ENCODE data around the gene TXNDC15. TPM values are rescaled to one million over a fixed set of nuclear protein-coding genes. Genes with fewer than 3 reads are reported as not detected.

Gene TXNDC15
- total and polyA plus RNA-seq, 2 of the 13 experiments (the other 11 are each of a cell fraction or from before 2014, with no cell fraction given) = 22.2 to 49.9 TPM

DNA sequence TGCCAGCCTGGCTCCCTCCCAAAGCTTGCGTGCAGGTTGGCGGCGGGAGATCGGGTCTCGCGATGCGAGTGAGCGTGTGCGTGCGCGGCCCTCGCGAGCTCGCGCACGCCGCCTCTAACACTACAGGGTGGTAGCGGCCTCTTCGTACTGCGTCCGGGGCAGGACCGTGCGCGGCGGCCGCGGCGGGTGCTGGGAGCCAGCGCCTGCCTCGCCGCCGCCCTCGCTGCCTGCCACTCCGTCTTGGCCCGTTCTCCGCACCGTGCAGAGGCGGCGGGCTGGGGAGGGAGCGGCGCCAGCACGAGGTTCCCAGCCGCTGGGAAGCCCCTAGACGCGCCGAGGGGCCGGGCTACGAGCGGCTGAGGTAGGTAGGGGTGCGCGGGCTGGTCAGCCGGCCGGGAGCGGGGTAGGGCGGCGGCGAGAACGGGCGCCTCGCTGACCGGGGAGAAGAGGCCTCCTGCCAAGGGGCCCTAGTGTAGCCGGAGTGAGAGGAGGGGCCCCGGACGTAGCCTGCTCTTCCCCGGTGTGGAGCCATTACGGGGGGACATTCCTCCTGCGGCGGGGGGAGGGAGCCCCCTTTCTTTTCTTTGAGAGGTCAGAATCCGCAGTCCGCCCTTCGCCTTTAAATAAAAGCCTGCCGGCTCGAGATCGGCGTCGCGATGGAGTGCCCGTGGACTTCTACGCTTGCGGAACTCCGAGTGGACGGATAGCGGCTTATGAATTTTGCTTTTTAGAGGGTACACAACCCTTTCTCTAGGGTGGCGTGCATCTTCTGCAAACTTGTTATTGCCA lies 28.1 kb upstream of the TXNDC15 start, which contains the start of gene C5orf24 (continued):
- TF ChIP-seq, protein P1, sequence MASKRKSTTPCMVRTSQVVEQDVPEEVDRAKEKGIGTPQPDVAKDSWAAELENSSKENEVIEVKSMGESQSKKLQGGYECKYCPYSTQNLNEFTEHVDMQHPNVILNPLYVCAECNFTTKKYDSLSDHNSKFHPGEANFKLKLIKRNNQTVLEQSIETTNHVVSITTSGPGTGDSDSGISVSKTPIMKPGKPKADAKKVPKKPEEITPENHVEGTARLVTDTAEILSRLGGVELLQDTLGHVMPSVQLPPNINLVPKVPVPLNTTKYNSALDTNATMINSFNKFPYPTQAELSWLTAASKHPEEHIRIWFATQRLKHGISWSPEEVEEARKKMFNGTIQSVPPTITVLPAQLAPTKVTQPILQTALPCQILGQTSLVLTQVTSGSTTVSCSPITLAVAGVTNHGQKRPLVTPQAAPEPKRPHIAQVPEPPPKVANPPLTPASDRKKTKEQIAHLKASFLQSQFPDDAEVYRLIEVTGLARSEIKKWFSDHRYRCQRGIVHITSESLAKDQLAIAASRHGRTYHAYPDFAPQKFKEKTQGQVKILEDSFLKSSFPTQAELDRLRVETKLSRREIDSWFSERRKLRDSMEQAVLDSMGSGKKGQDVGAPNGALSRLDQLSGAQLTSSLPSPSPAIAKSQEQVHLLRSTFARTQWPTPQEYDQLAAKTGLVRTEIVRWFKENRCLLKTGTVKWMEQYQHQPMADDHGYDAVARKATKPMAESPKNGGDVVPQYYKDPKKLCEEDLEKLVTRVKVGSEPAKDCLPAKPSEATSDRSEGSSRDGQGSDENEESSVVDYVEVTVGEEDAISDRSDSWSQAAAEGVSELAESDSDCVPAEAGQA (IDR thresholded peaks at IDR 0.05; ENCODE audit: low read depth) = 0 out of 2 replicates have a peak, but pooled peaks have one; percentile 38
- TF ChIP-seq, protein P1 (CRISPR knock-in tag; IDR thresholded peaks at IDR 0.05; ENCODE audit: borderline replicate concordance) = no peak; the same call in 1 of the 2 replicates
- TF ChIP-seq MEIS2 (CRISPR knock-in tag; IDR thresholded peaks at IDR 0.05) (peak; percentile 65; the same call in 1 of the 2 replicates), CHD4 (IDR thresholded peaks at IDR 0.05; ENCODE audit: borderline replicate concordance, low read length) (no peak), ZNF33B (CRISPR knock-in tag; IDR thresholded peaks at IDR 0.05) (peak; percentile 23; the same call in 1 of the 2 replicates), CHCHD3 (CRISPR knock-in tag; IDR thresholded peaks at IDR 0.05) (0 out of 2 replicates have a peak, but pooled peaks have one; percentile 86), ZNF772 (CRISPR knock-in tag; IDR thresholded peaks at IDR 0.05) (peak; percentile 76; the same call in 1 of the 2 replicates), GABPA (IDR thresholded peaks at IDR 0.05; ENCODE audit: low read depth, low read length) (no peak; the same call in 1 of the 2 replicates), GABPA (CRISPR knock-in tag; IDR thresholded peaks at IDR 0.05; ENCODE audit: low read depth) (peak; percentile 44; the same call in 1 of the 2 replicates), KLF16 (CRISPR knock-in tag; IDR thresholded peaks at IDR 0.05) (peak in 1 of 2 experiments; percentile 64; a peak in 1 of 4 replicates), TCF12 (IDR thresholded peaks at IDR 0.05) (no peak), TCF12 (CRISPR knock-in tag; IDR thresholded peaks at IDR 0.05) (no peak), ZNF20 (CRISPR knock-in tag; IDR thresholded peaks at IDR 0.05) (no peak), ZNF33A (CRISPR knock-in tag; IDR thresholded peaks at IDR 0.05; ENCODE audit: borderline replicate concordance) (no peak)
- TF ChIP-seq, protein P2, sequence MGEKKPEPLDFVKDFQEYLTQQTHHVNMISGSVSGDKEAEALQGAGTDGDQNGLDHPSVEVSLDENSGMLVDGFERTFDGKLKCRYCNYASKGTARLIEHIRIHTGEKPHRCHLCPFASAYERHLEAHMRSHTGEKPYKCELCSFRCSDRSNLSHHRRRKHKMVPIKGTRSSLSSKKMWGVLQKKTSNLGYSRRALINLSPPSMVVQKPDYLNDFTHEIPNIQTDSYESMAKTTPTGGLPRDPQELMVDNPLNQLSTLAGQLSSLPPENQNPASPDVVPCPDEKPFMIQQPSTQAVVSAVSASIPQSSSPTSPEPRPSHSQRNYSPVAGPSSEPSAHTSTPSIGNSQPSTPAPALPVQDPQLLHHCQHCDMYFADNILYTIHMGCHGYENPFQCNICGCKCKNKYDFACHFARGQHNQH (CRISPR knock-in tag; IDR thresholded peaks at IDR 0.05) = peak; percentile 76; the same call in 1 of the 2 replicates
- TF ChIP-seq, protein P3, sequence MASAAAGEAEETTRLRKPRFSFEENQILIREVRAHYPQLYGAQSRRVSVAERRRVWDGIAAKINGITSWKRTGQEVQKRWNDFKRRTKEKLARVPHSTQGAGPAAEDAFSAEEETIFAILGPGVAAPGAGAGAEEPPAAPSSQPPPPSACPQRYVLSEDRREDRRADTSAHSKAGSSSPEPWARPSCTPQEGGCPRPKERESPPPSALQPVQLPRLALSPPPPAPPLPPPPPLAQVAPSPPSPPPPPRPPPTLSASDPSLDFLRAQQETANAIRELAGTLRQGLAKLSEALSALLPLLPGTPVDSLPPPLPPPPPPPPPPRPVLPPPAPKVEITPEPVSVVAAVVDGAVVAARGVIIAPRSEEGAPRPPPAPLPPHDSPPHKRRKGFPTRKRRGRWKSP (CRISPR knock-in tag; IDR thresholded peaks at IDR 0.05) = peak; percentile 72
- TF ChIP-seq, protein P4, sequence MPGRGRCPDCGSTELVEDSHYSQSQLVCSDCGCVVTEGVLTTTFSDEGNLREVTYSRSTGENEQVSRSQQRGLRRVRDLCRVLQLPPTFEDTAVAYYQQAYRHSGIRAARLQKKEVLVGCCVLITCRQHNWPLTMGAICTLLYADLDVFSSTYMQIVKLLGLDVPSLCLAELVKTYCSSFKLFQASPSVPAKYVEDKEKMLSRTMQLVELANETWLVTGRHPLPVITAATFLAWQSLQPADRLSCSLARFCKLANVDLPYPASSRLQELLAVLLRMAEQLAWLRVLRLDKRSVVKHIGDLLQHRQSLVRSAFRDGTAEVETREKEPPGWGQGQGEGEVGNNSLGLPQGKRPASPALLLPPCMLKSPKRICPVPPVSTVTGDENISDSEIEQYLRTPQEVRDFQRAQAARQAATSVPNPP (CRISPR knock-in tag; IDR thresholded peaks at IDR 0.05) = peak; percentile 87; the same call in 1 of the 2 replicates
- TF ChIP-seq, protein P5, sequence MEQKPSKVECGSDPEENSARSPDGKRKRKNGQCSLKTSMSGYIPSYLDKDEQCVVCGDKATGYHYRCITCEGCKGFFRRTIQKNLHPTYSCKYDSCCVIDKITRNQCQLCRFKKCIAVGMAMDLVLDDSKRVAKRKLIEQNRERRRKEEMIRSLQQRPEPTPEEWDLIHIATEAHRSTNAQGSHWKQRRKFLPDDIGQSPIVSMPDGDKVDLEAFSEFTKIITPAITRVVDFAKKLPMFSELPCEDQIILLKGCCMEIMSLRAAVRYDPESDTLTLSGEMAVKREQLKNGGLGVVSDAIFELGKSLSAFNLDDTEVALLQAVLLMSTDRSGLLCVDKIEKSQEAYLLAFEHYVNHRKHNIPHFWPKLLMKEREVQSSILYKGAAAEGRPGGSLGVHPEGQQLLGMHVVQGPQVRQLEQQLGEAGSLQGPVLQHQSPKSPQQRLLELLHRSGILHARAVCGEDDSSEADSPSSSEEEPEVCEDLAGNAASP (CRISPR knock-in tag; IDR thresholded peaks at IDR 0.05; ENCODE audit: borderline replicate concordance) = no peak; the same call in 1 of the 2 replicates

Data from HepG2 (cell line).